ENCODE data around the gene LRFN3. TPM values are rescaled to one million over a fixed set of nuclear protein-coding genes. Genes with fewer than 3 reads are reported as not detected.

Gene LRFN3
- total RNA-seq, 4 donors from 2014 or later, result 2.5 to 6.6 (median 4.3) TPM

DNA sequence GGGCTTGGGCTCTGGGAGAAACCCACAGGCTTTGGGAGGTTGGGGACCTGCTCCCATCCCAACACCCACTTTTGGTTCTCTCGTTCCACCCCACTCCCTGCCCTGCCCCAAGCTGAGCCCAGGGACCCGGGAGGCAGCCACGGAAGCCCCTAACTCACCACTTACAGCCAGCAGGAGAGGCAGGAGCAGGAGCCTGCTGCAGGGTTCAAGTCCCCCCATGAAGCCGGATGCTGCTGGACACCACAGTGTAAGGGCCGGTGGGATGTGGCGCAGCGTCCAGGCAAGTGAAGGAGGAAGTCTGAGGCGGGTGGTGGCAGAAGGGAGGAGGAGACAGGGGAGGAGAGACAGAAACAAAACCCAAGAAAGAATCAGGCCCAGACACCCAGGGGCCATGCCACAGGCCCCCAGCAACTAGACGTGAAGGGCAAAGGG is 28.1 kb upstream of the LRFN3 start, which contains the start of gene TYROBP:
TSS of gene TYROBP (minus strand) at position 286 of the 432 bp plus-strand sequence. CDS start at position 219, 67 bp downstream.
- TF ChIP-seq, protein P1, sequence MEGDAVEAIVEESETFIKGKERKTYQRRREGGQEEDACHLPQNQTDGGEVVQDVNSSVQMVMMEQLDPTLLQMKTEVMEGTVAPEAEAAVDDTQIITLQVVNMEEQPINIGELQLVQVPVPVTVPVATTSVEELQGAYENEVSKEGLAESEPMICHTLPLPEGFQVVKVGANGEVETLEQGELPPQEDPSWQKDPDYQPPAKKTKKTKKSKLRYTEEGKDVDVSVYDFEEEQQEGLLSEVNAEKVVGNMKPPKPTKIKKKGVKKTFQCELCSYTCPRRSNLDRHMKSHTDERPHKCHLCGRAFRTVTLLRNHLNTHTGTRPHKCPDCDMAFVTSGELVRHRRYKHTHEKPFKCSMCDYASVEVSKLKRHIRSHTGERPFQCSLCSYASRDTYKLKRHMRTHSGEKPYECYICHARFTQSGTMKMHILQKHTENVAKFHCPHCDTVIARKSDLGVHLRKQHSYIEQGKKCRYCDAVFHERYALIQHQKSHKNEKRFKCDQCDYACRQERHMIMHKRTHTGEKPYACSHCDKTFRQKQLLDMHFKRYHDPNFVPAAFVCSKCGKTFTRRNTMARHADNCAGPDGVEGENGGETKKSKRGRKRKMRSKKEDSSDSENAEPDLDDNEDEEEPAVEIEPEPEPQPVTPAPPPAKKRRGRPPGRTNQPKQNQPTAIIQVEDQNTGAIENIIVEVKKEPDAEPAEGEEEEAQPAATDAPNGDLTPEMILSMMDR (IDR thresholded peaks at IDR 0.05; ENCODE audit: low read depth), result no peak

DNA sequence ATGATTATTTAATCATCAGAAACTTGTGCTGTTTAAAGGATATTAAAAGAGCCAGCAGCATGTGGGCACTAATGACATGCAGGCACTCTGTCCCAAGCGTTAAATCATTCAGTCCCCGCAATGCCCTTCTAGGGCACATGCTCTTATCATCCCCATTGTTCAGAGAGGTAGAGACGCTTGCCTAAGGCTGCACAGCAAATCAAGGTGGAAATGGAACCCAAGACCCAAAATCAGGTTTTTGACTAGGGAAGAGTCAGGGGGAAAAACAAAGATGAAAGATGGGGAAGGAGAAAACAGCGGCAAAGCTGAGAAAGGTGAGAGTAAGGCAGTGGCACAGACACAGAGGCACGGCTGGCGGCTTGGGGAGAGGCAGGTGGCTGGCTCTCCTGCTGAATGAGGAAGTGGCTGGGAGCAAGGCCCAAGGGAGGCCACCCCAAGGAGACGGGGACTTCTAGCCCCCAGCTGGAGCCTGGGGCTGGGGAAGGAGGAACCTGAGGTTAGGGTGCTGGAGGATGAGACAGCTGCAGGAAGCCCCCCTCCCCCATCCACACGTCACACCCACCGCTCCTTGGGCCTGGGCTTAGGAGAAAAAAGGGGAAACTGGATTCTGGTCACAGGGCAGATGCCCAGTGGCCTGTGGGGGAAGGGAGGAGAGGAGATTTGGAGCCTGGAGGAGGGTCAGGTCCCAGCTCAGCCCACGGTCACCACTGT is 27.0 kb upstream of the LRFN3 start:
- TF ChIP-seq, protein P1 (IDR thresholded peaks at IDR 0.05; ENCODE audit: low read depth), result no peak

DNA sequence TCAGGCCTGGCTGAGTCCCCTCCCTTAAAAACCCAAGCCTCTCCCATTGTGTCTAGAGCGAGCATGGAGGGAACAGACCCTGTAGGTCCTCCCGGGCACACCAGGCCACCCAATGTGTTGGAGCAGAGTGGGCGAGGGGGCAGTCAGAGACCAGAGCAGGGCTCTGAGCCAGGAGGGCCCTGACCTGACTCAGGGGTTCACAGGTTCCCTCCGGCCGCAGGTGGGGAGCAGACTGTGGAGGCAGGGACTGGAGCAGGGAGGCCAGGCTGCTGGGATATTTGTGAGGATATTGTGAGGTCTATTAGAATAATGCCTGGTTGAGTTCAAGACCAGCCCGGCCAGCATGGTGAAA is 26.5 kb upstream of the LRFN3 start:
- TF ChIP-seq, protein P1 (IDR thresholded peaks at IDR 0.05; ENCODE audit: low read depth), result no peak

DNA sequence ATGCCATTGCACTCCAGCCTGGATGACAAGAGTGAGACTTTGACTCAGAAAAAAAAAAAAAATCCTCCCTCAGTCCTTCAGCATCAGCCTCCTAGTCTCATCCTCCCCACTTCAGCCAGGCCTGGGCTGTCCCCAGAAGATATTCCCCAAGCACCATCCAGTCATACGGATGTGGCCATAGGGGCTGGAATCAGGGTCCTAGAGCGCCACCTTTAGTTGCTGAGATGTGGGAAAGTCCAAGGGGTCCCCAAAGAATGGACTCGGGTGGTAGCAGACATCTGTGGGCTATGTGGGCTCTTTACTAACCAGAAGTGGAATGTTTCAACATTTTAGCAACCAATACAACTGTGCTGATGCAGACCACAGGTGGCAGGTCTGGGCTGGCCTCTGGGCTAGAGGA is 25.0 kb upstream of the LRFN3 start:
- TF ChIP-seq, protein P1 (IDR thresholded peaks at IDR 0.05; ENCODE audit: low read depth), result no peak

DNA sequence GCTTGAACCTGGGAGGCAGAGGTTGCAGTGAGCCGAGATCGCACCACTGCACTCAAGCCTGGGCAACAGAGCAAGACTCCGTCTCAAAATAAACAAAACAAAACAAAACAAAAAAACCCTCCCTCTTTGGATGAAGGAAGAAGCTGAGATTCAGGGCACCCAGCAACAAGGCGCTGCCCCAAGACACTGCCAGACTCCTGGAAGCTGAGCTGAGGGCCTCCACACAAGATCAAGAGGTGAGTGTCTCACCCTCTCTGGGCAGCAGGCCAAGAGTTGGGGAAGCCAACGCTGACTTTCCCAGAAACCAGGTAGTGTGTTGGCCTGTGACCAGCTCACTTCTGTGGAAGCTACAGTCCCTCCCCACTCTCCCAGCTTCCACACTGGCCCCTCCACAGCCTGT is 24.4 kb upstream of the LRFN3 start:
- TF ChIP-seq, protein P1 (IDR thresholded peaks at IDR 0.05; ENCODE audit: low read depth), result no peak

DNA sequence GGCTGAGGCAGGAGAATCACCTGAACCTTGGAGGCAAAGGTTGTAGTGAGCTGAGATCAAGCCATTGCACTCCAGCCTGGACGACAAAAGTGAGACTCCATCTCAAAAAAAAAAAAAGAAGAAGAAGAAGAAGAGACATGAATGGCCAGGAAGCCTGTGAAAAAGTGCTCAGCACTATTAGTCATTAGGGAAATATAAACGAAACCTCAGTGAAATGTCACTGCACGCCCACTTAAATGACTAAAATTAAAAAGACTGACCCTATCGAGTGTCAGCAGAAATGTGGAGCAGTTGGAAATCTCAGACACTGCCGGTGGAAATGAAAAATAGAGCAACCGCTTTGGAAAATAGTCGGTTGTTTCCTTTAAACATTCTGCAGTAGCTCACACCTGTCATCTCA is 22.6 kb upstream of the LRFN3 start:
- TF ChIP-seq, protein P1 (IDR thresholded peaks at IDR 0.05; ENCODE audit: low read depth), result no peak

DNA sequence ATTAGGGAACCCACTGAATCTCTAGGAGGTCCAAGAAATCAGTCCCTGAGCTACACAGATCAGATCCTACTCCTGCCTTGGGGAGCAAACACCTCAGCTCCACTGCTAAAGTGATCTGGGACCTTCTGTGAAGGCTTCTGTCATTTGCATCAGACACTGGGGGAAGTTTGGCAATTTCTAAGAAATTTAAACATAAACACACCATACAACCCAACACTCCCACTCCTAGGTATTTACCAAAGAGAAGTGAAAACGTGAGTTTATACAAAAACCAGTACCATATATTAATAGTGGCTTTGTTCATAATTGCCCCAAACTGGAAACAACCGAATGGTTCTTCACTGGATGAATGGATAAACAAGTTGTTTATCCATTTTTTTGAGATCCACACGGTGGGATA is 20.7 kb upstream of the LRFN3 start:
- TF ChIP-seq, protein P1 (IDR thresholded peaks at IDR 0.05; ENCODE audit: low read depth), result no peak

Data from subcutaneous adipose tissue (tissue), 4 donors.